ENCODE data around the gene DND1.
"Not testable (repeated sequence)": the region's sequence is repeated elsewhere in the genome, so short reads cannot be mapped to it uniquely, and the experiment has no call there.

DND1 gene

DNA sequence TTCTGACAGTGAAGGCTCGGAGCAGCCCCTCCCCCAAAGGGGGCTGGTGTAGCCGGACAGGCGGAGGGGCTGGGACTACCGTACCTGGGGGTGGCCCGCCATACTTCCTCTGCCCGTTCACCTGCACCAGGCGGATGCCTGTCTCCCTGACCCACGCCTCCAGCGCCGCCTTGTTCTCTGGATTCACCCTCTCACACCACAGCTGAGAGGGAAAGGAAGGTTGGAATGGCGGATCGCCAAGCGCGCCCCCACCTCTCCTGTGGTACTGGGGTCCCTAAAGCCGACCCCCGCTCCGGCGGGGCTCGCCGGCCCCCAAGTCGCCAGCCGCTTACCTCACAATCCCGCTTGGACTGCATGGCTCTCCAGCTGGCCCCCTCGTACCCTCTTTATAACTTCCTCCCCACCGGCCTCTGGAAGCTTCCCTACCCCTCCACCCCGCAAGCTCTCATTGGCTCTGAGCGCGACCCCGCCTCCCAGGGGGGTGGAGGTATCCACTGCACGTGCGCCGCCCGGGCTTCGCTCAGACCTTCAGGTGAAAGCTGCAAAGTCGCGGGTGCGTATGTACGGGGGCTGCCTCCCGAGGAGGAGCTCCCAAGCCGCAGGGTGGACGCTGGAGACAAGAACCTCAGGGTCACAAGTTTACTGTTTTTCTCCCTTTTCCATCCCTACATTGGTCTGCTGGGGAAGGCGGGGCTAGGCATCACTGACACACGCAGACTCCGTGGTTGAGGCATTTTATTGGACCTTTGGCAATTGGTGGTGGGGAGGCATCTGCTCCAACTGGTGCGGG, at the start of gene DND1:
TSS of gene DND1 (minus strand) at position 390 of the 790 bp plus-strand sequence. CDS start at position 356, 34 bp downstream.
- no peak for DNase-seq

DNA sequence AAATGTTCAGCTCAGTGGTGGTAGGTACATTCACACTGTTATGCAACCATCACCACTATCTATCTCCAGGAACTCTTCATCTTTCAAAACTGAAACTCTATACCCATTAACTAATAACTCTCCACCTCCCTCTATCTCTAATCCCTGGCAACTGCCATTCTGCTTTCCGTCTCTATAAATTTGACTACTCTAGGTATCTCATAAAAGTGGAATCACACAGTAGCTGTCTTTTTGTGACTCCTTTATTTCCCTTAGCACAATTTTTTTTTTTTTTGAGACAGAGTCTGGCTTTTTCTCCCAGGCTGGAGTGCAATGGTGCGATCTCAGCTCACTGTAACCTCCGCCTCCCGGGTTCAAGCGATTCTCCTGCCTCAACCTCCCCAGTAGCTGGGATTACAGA, 48.0 kb upstream of the DND1 start:
- peak; percentile 8 for DNase-seq

DNA sequence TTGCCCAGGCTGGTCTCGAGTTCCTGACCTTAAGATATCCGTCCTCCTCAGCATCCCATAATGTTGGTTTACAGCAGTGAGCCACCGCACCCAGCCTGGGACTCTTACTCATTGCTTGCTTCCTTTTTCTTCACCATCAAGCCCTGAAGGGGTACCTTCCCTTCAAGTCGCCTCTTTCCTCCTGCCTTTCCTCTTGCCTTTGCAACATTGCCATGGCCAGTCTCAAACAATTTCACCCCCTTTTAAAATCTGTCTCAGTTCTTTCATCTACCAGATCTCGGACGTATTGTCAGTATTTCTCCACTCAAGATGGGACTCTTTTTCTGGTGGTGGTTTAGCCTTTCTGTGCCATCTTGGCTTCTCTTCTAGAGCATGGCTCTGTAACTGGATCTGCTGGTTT, 47.4 kb upstream of the DND1 start:
- not testable (repeated sequence) for DNase-seq

DNA sequence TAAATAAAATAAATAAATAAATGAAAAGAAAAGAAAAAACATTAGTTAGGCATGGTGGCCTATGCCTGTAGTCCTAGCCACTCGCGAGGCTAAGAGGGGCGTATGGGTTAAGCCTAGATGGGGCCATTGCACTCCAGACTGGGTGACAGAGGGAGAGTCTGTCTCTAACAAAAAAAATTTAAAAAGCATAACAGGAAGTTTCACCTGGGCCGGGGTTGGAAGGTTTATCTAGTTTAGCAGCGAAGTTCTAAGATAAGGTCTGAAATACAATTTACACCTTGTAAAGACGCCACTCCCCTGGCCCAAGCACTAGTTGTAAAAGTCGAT, 44.9 kb upstream of the DND1 start:
- DNase-seq, result no peak

DNA sequence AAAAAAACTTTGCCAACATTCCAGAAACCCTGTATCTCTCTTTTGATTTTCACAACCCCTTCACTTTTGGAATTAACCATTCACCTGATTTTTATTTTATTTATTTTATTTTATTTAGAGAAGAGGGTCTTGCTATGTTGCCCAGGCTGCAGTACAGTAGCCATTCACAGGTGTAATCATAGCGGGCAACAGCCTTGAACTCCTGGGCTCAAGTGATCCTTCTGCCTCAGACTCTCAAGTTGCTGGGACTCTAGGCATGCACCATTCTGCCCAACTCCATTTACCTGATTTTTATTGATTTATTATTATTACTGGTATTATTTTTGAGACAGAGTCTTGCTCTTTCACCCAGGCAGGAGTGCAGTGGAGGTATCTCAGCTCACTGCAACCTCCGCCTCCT, 42.9 kb upstream of the DND1 start:
- not testable (repeated sequence) for DNase-seq

DNA sequence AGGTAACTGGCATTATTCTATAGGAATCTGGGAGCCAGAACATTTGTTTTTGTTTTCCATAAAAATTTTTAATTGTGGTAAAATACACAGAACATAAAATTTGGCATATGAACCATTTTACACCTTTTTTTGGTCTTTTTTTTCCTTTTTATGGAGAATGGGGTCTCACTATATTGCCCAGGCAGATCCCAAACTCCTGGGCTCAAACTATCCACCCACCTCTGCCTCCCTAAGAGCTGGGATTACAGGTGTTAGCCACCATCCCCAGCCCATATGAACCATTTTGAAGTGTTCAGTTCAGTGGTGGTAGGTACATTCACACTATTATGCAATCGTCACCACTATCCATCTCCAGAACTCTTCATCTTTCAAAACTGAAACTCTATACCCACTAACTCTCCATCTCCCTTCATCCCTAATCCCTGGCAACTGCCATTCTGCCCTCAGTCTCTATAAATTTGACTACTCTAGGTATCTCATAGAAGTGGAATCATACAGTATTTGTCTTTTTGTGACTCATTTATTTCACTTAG, 40.3 kb upstream of the DND1 start:
- no peak for DNase-seq

- no peak for DNase-seq
Measured at GRCh38 chr5:140711794-140712193, 38.4 kb upstream of the DND1 start.

DNA sequence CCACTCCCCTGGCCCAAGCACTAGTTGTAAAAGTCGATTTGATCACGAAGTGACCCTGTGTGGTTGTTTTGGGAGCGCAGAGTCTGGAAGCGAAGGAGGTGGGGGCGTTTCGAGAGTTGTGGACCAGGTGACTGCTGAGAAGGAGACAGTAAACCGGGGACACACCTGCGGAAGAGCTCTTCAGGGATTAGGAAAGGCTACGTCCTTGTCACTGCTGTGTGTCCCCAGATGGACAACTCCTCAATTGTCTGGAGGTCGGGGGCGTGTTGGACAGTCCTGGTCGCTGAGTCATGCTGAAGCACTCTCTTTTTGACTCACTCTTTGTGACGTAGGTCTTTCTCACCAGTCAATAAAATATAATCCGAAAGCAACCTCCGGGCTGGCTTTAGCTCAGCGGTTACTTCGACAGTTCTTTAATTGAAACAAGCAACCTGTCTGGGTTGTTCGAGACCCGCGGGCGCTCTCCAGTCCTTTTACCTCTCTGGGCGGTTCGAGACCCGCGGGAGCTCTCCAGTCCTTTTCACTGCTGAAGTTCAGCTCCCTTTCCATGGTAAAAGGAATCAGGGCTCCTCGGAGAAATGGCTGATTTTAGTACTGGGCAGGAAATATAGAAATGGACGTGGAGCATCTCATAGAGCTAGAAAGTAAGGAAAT, 37.6 kb upstream of the DND1 start:
- DNase-seq, result peak; percentile 94

GRCh38 chr5:140708787-140709186, 35.4 kb upstream of the DND1 start:
- DNase-seq, result not testable (repeated sequence)

GRCh38 chr5:140707812-140708211, 34.4 kb upstream of the DND1 start:
- DNase-seq, result no peak

DNA sequence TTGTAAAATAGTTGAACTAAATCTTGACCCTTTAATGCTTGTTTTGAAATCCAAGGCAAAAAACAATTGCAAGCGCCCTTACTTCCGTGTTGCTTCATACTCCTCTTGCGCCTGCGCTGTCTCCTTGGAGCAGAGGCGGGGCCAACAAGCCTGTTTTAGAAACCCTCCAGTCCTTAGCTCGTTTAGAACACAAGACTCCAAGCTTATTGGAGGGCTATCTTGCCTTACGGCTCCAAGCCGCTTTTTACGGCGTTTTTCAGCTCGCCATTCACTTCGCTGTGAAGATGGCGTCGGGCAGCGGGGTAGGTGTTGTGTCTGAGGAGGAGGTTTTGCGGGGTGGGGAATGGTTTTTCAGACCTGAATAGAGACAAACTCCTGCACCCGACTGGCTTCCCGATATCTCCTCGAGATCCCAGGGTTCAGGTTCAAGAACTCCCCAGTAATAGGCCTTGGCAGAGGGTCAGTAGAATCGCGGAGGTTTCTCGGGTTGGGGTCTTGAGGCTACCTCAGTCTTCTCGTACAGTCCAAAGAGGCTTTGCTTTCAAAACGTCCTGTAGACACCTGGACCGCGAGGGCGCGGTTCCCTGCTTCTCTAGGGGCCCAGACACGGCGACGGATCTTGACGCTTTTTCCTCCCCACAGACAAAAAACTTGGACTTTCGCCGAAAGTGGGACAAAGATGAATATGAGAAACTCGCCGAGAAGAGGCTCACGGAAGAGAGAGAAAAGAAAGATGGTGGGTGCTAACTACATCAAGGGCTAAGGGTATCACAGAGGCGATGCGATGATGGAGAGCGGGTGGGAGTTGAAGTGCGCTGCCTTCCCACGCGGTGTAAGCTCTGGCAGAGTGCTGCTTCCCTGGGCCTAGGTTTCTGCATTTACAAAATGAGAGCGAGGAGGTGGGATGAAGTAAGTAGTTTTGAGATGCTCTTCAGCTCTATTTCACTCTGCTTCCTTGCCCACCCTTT, 27.1 kb upstream of the DND1 start, which contains the start of gene ZMAT2:
TSS of gene ZMAT2 (plus strand) at position 271 of the 968 bp plus-strand sequence. CDS start at position 285, 14 bp downstream.
- DNase-seq, result peak; percentile 97

GRCh38 chr5:140696891-140697492, 23.6 kb upstream of the DND1 start:
- DNase-seq, result no peak

DNA sequence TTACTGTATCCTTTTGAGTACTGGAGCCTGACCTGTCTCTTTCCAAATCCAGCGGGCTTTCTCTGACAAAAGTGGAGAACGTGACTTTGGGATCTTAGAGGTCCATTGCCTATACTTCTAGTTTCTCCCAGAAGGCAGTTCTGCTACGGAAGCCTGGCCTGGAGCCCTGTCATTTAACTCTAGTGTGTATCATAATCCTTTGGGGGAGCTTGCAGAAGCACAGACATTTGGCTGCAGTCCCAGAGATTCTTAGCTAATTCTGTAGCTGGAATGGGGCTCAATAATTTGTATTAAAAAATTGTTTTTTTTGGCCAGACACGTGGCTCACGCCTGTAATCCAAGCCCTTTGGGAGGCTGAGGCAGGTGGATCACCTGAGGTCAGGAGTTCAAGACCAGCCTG, 20.9 kb upstream of the DND1 start:
- no peak for DNase-seq

DNA sequence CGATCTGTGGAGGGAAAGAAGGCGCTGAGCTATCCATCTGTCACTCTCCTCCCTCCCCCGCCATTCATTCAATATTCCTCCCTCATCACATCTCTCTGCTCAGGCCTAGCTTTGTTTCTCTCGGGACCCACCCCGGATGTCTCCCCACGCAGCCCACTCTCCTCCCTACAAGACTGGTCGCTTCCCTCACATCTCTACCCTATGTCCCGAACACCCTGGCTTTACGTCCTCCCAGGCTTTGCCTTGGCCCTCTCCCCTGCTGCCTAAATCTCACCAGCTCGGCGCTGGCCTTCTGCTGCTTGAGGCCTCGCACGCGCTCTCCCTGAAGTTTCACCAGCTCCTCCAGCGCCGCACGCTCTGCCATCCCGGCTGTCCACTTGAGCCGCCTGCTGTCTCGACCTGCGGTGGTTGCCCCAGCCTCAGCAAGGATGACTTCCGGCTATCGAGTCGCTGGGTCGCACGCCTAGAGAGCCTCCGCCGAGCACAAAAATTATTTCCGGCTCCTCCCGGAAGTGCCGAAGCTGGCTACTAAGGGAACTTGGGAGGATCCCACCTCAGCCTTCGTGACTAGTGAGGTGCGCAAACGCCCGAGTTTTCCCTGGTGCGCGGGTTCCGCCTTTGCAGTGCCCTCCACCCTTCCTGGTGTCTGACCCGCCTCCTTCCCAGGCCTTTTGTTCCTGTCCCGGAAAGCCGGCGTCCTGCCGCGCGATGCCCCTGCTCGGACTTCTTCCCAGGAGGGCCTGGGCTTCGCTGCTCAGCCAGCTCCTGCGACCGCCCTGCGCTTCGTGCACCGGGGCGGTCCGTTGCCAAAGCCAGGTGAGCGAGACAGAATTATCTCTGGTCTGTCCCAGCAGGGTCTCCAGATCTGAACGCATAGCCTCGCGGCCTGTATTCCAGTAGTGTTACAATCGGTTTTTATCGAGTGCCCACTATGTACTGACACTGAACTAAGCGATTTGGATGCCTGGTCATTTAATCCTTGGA, 17.9 kb upstream of the DND1 start, which contains the start of the genes HARS1 and HARS2:
TSS of gene HARS1 (minus strand) at position 430 of the 984 bp plus-strand sequence. CDS start at position 364, 66 bp downstream.
TSS of gene HARS2 (plus strand) at position 515 of the 984 bp plus-strand sequence. CDS start at position 709, 194 bp downstream.
- DNase-seq, result peak; percentile 93

GRCh38 chr5:140690376-140690932, 17.1 kb upstream of the DND1 start:
- no peak for DNase-seq

GRCh38 chr5:140678993-140679392, 5.6 kb upstream of the DND1 start:
- no peak for DNase-seq

- DNase-seq, result no peak
Measured at GRCh38 chr5:140677947-140678346, 4.6 kb upstream of the DND1 start.

DNA sequence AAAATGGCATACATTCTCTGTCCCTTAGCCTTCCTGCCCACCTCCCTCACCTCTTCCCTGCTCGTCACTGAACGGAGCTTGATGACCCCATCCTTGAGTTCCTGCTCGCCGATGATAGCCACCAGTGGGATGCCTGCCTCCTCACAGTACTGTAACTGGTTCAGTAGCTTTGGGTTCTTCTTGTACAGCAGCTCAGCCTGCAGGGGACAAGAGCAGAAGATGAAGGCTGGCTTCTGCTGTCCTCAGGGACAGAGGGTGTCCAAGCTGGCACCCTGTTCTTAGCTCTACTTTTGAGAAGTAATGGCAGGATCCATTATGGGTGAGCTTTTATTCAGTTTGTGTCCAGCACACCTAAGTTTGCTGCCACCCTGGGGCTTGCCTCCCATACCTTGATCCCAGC, 1.3 kb upstream of the DND1 start:
- no peak for DNase-seq

DNA sequence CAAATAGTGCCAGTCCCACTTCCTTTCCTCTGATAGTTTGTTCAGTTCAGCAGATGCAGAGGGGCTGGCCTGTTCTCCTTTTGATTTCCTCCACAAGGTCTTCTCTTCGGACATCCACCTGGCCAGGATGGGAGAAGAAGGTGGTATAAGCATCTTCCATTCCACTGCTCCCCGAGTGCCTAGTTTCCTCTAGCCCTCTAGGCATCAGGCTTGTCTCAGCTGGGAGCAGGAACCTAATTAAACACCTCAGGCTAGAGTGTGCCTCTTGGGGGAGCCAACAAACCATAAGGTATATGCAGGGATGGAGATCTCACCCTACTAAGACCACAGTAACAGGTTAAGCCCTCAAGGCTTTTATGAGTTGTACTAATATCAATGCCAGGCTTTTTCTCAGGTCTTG, 835 bp upstream of the DND1 start:
- DNase-seq, result no peak

DNA sequence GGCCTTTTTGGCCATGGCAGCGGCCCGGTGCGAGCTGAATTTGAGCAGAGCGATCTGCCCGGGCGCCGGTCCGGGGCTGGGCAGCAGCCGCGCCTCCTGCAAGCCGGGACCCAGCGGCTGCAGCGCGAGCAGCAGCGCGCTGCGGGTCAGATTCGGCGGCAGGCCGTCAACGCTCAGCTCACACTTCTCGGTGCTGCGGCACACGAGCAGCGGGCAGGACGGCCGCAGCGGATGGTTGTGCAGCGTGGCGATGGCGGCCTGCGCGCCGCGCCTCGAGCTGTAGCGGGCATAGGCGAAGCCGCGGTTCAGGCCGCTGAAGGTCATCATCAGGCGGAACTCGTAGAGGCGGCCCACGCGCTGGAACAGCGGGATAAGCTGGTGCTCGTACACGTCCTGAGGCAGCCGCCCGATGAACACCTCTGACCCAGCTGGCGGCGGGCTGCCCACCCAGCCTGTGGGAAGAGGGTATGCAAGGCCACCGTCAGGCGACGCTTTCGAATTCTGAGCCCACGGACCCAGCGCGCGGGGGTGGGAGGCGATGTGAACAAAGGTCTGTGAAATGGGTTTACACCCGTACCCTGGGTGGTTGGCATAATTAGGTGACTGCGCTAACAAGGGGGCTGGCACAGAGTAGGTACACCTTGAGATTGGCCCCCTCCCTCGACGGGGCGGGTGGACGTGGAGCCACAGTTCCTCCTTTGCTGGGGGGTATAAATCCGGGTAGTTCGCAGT, 755 bp downstream of the DND1 start:
- no peak for DNase-seq
